Measurements from ENCODE around the gene CDC42EP5.
A peak's percentile ranks its signal among the peaks of the same experiment; 100 is the strongest.
"Not testable (repeated sequence)": the region's sequence is repeated elsewhere in the genome, so short reads cannot be mapped to it uniquely, and the experiment has no call there.

The CDC42EP5 gene, protein sequence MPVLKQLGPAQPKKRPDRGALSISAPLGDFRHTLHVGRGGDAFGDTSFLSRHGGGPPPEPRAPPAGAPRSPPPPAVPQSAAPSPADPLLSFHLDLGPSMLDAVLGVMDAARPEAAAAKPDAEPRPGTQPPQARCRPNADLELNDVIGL

GRCh38 chr19:54473071-54473891 lies at the start of gene CDC42EP5:
Gene CDC42EP5, minus strand, starts transcription at chr19:54473296. Its CDS starts 7,749 bp downstream, at chr19:54465547.
- Histone ChIP-seq H3K36me3 (ENCODE audit: control insufficient read depth in 1 of 2, insufficient read depth in 2 of 2, low read length in 2 of 2) (no peaks in the 10 kb centered on the region), H3K9ac (ENCODE audit: low read depth in 1 of 2, low read length in 2 of 2) (peak within 1 kb of the TSS; percentile 63 to 74), H3K27ac (ENCODE audit: low read depth, low read length) (peak within 1 kb of the TSS; percentile 81), H3K9me3 (ENCODE audit: control insufficient read depth in 1 of 2, low read length in 2 of 2) (no peaks in the 10 kb centered on the region), H3K4me3 (ENCODE audit: low read depth in 1 of 2, low read length in 2 of 2) (peak within 1 kb of the TSS; percentile 61 to 72), H3K4me1 (ENCODE audit: control insufficient read depth in 1 of 2, insufficient read depth in 2 of 2, low read length in 2 of 2) (peaks cover 24 to 40% of the 10 kb centered on the region in 2 donors), H3K27me3 (ENCODE audit: control insufficient read depth in 1 of 2, insufficient read depth in 2 of 2, low read length in 2 of 2) (no peaks in the 10 kb centered on the region)

DNA sequence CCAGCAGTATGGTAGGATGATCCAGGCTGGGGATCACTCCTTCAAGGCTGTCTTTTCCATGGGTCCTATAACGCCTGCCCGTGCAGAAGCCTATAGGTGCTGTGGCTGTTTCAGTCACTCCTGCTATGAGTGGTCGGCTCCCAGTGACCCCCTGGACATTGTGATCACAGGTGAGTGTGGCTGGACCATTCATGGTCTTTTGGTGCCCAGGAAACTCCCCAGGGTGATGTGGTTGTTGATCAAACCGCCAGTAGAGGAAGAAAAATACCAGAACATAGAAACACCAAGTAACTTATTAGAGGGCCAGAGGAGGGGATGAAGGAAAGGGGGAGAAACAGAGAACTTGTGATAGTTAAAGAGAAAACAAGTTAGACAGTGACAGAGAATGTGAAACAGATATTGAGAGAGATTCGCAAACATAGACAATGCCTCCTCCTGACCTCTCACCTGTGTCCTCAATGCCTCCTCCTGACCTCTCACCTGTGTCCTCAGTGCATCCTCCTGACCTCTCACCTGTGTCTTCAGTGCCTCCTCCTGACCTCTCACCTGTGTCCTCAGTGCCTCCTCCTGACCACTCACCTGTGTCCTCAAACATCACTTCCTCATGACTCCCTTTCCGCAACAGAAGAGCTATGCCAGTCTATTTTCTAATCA lies 48.9 kb upstream of the CDC42EP5 start:
- H3K9me3 ChIP-seq (ENCODE audit: control insufficient read depth in 1 of 2, low read length in 2 of 2), result no peaks in the 10 kb centered on the region
- no peak overlapping the region for H3K9ac ChIP-seq (ENCODE audit: low read depth in 1 of 2, low read length in 2 of 2)
- H3K27ac ChIP-seq (ENCODE audit: low read depth, low read length), result no peak overlapping the region
- no peak overlapping the region for H3K4me3 ChIP-seq (ENCODE audit: low read depth in 1 of 2, low read length in 2 of 2)
- H3K27me3 ChIP-seq (ENCODE audit: control insufficient read depth in 1 of 2, insufficient read depth in 2 of 2, low read length in 2 of 2), result no peaks in the 10 kb centered on the region
- H3K36me3 ChIP-seq (ENCODE audit: control insufficient read depth in 1 of 2, insufficient read depth in 2 of 2, low read length in 2 of 2), result no peaks in the 10 kb centered on the region
- no peaks in the 10 kb centered on the region for H3K4me1 ChIP-seq (ENCODE audit: control insufficient read depth in 1 of 2, insufficient read depth in 2 of 2, low read length in 2 of 2)

- Histone ChIP-seq H3K36me3 (ENCODE audit: control insufficient read depth in 1 of 2, insufficient read depth in 2 of 2, low read length in 2 of 2) (no peaks in the 10 kb centered on the region), H3K9me3 (ENCODE audit: control insufficient read depth in 1 of 2, low read length in 2 of 2) (no peaks in the 10 kb centered on the region), H3K4me3 (ENCODE audit: low read depth in 1 of 2, low read length in 2 of 2) (no peak overlapping the region), H3K9ac (ENCODE audit: low read depth in 1 of 2, low read length in 2 of 2) (no peak overlapping the region), H3K4me1 (ENCODE audit: control insufficient read depth in 1 of 2, insufficient read depth in 2 of 2, low read length in 2 of 2) (no peaks in the 10 kb centered on the region), H3K27ac (ENCODE audit: low read depth, low read length) (no peak overlapping the region), H3K27me3 (ENCODE audit: control insufficient read depth in 1 of 2, insufficient read depth in 2 of 2, low read length in 2 of 2) (peaks cover 0 to 2% of the 10 kb centered on the region in 2 donors)
Observed at GRCh38 chr19:54521022-54521859, 48.1 kb upstream of the CDC42EP5 start.

DNA sequence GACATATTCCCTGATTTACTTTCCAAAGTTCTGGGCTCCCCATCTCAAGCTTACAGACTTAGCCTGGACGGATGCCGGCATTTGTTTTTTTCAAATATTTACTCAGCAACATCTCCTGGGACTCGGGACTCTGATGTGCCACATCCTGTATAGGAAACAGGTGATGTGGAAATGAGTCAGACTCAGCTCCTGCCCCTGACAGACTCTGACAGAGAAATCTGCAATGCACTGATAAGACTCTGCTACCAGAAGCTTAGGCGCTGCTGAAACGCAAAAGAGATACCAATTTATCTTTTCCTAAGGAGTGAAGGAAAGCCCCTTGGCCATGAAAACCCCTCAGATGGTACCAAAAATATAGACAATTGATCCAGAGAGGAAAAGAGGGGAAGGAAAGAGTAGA lies 45.7 kb upstream of the CDC42EP5 start:
- H3K9me3 ChIP-seq (ENCODE audit: control insufficient read depth in 1 of 2, low read length in 2 of 2), result no peaks in the 10 kb centered on the region
- no peaks in the 10 kb centered on the region for H3K4me1 ChIP-seq (ENCODE audit: control insufficient read depth in 1 of 2, insufficient read depth in 2 of 2, low read length in 2 of 2)
- peaks cover 3 to 4% of the 10 kb centered on the region in 2 donors for H3K27me3 ChIP-seq (ENCODE audit: control insufficient read depth in 1 of 2, insufficient read depth in 2 of 2, low read length in 2 of 2)
- no peak overlapping the region for H3K9ac ChIP-seq (ENCODE audit: low read depth in 1 of 2, low read length in 2 of 2)
- no peaks in the 10 kb centered on the region for H3K36me3 ChIP-seq (ENCODE audit: control insufficient read depth in 1 of 2, insufficient read depth in 2 of 2, low read length in 2 of 2)
- no peak overlapping the region for H3K27ac ChIP-seq (ENCODE audit: low read depth, low read length)
- no peak overlapping the region for H3K4me3 ChIP-seq (ENCODE audit: low read depth in 1 of 2, low read length in 2 of 2)

DNA sequence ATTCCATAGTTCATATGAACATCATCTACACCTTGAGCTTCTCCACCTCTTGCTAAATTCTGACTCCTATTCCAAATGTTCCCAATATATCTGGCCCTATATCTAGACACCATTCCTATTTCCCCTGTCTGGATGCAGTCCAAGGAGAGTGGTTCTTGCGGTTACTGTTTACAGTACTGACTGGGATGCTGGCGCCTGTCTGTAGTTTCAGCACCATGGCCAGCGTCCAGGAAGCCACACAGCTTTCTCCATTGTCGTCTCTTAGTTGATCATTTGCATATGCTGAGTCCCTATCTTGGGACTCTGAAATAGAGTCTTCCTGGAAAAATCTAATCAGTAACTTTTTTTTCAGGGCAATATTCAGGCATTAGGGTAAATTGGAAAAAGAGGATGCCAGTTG lies 44.4 kb upstream of the CDC42EP5 start:
- Histone ChIP-seq H3K27ac (ENCODE audit: low read depth, low read length) (no peak overlapping the region), H3K9ac (ENCODE audit: low read depth in 1 of 2, low read length in 2 of 2) (no peak overlapping the region), H3K4me3 (ENCODE audit: low read depth in 1 of 2, low read length in 2 of 2) (no peak overlapping the region), H3K9me3 (ENCODE audit: control insufficient read depth in 1 of 2, low read length in 2 of 2) (no peaks in the 10 kb centered on the region), H3K4me1 (ENCODE audit: control insufficient read depth in 1 of 2, insufficient read depth in 2 of 2, low read length in 2 of 2) (no peaks in the 10 kb centered on the region), H3K27me3 (ENCODE audit: control insufficient read depth in 1 of 2, insufficient read depth in 2 of 2, low read length in 2 of 2) (peaks cover 3 to 4% of the 10 kb centered on the region in 2 donors), H3K36me3 (ENCODE audit: control insufficient read depth in 1 of 2, insufficient read depth in 2 of 2, low read length in 2 of 2) (no peaks in the 10 kb centered on the region)

DNA sequence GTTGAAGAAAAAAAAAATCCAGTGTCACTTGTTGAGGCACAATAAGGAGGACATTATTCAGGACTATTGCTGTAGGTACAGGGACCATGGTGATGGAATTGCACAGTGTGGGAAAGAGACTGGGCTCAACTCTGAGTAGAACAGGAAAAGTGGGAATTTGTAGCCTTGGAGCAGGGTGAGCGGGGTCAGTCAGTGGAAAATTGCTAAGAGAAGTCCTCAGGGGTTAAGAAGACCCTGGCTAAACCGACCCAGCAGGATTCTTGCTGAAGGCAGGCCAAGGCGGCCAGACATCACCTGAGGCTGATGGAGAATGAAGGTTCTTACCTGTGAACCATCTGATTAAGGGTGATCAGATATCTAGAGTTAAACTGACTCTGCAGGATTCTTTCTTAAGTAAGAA lies 42.1 kb upstream of the CDC42EP5 start:
- Histone ChIP-seq H3K9me3 (ENCODE audit: control insufficient read depth in 1 of 2, low read length in 2 of 2) (no peaks in the 10 kb centered on the region), H3K9ac (ENCODE audit: low read depth in 1 of 2, low read length in 2 of 2) (no peak overlapping the region), H3K27ac (ENCODE audit: low read depth, low read length) (no peak overlapping the region), H3K4me1 (ENCODE audit: control insufficient read depth in 1 of 2, insufficient read depth in 2 of 2, low read length in 2 of 2) (no peaks in the 10 kb centered on the region), H3K4me3 (ENCODE audit: low read depth in 1 of 2, low read length in 2 of 2) (no peak overlapping the region), H3K36me3 (ENCODE audit: control insufficient read depth in 1 of 2, insufficient read depth in 2 of 2, low read length in 2 of 2) (no peaks in the 10 kb centered on the region), H3K27me3 (ENCODE audit: control insufficient read depth in 1 of 2, insufficient read depth in 2 of 2, low read length in 2 of 2) (peaks cover 3 to 4% of the 10 kb centered on the region in 2 donors)

GRCh38 chr19:54509200-54509940 lies 36.3 kb upstream of the CDC42EP5 start:
- not testable (repeated sequence) for H3K9ac ChIP-seq (ENCODE audit: low read depth in 1 of 2, low read length in 2 of 2); H3K4me1 ChIP-seq (ENCODE audit: control insufficient read depth in 1 of 2, insufficient read depth in 2 of 2, low read length in 2 of 2); H3K4me3 ChIP-seq (ENCODE audit: low read depth in 1 of 2, low read length in 2 of 2); H3K27ac ChIP-seq (ENCODE audit: low read depth, low read length); H3K9me3 ChIP-seq (ENCODE audit: control insufficient read depth in 1 of 2, low read length in 2 of 2); H3K27me3 ChIP-seq (ENCODE audit: control insufficient read depth in 1 of 2, insufficient read depth in 2 of 2, low read length in 2 of 2); H3K36me3 ChIP-seq (ENCODE audit: control insufficient read depth in 1 of 2, insufficient read depth in 2 of 2, low read length in 2 of 2)

GRCh38 chr19:54508487-54508886 lies 35.4 kb upstream of the CDC42EP5 start:
- H3K27me3 ChIP-seq (ENCODE audit: control insufficient read depth in 1 of 2, insufficient read depth in 2 of 2, low read length in 2 of 2); H3K9me3 ChIP-seq (ENCODE audit: control insufficient read depth in 1 of 2, low read length in 2 of 2); H3K4me3 ChIP-seq (ENCODE audit: low read depth in 1 of 2, low read length in 2 of 2); H3K4me1 ChIP-seq (ENCODE audit: control insufficient read depth in 1 of 2, insufficient read depth in 2 of 2, low read length in 2 of 2); H3K36me3 ChIP-seq (ENCODE audit: control insufficient read depth in 1 of 2, insufficient read depth in 2 of 2, low read length in 2 of 2); H3K9ac ChIP-seq (ENCODE audit: low read depth in 1 of 2, low read length in 2 of 2); H3K27ac ChIP-seq (ENCODE audit: low read depth, low read length): not testable (repeated sequence)

GRCh38 chr19:54507824-54508223 lies 34.7 kb upstream of the CDC42EP5 start:
- peaks cover 4 to 8% of the 10 kb centered on the region in 2 donors for H3K4me1 ChIP-seq (ENCODE audit: control insufficient read depth in 1 of 2, insufficient read depth in 2 of 2, low read length in 2 of 2)
- no peaks in the 10 kb centered on the region for H3K9me3 ChIP-seq (ENCODE audit: control insufficient read depth in 1 of 2, low read length in 2 of 2)
- H3K27ac ChIP-seq (ENCODE audit: low read depth, low read length), result no peak overlapping the region
- no peak overlapping the region for H3K4me3 ChIP-seq (ENCODE audit: low read depth in 1 of 2, low read length in 2 of 2)
- no peaks in the 10 kb centered on the region for H3K36me3 ChIP-seq (ENCODE audit: control insufficient read depth in 1 of 2, insufficient read depth in 2 of 2, low read length in 2 of 2)
- peaks cover 0 to 3% of the 10 kb centered on the region in 2 donors for H3K27me3 ChIP-seq (ENCODE audit: control insufficient read depth in 1 of 2, insufficient read depth in 2 of 2, low read length in 2 of 2)
- no peak overlapping the region for H3K9ac ChIP-seq (ENCODE audit: low read depth in 1 of 2, low read length in 2 of 2)

Data from duodenal mucosa (tissue), 2 donors.